ENCODE data around the gene PRKCH. TPM values are rescaled to one million over a fixed set of nuclear protein-coding genes. Genes with fewer than 3 reads are reported as not detected.
A peak's percentile ranks its signal among the peaks of the same experiment; 100 is the strongest.

The PRKCH gene
- total and polyA plus RNA-seq, 2 of the 13 experiments (the other 11 are each of a cell fraction or from before 2014, with no cell fraction given): 0.48 to 1.3 TPM

DNA sequence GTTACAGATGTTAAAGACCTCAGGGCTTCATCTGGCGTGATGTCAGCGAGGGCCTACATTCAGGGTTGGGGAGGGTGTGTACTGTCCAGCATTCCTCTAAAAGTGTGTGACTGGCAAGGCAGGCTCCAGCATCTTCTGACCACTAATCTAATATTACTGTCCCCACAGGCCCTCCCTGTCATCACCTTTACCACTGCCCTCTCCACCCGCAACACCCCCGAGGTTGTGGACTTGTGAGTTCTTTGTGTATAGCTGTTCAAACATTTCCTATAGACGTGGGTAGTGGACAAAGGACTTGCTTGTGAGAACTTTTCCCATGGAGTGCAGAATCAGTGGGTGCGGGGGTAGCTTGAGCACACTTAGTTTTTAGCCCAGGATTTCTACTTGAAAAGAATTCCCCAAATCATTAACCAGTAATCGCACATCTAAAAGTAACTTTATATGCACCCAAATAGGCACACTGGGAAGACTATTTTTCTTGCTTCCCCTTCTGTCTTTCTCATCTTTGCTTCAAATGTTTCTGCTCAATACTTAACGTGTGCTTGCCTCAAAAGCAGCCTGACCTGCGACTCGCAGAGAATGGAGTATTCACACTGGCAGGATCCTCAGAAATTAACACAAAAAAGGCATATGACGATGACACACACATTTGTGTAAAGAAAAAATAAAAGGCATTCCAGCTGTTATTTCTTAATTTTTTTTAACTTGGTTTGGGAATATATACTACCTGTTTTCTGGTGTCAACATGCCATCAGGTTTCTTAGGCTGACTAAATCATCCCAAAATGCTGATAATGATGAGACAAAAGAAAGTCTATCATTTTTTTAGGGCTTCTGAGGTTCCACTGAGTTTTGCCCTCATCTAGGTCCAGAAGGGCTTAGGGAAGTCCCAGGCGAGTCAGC is 215.5 kb downstream of the PRKCH start (continued):
- TF ChIP-seq, protein P1, sequence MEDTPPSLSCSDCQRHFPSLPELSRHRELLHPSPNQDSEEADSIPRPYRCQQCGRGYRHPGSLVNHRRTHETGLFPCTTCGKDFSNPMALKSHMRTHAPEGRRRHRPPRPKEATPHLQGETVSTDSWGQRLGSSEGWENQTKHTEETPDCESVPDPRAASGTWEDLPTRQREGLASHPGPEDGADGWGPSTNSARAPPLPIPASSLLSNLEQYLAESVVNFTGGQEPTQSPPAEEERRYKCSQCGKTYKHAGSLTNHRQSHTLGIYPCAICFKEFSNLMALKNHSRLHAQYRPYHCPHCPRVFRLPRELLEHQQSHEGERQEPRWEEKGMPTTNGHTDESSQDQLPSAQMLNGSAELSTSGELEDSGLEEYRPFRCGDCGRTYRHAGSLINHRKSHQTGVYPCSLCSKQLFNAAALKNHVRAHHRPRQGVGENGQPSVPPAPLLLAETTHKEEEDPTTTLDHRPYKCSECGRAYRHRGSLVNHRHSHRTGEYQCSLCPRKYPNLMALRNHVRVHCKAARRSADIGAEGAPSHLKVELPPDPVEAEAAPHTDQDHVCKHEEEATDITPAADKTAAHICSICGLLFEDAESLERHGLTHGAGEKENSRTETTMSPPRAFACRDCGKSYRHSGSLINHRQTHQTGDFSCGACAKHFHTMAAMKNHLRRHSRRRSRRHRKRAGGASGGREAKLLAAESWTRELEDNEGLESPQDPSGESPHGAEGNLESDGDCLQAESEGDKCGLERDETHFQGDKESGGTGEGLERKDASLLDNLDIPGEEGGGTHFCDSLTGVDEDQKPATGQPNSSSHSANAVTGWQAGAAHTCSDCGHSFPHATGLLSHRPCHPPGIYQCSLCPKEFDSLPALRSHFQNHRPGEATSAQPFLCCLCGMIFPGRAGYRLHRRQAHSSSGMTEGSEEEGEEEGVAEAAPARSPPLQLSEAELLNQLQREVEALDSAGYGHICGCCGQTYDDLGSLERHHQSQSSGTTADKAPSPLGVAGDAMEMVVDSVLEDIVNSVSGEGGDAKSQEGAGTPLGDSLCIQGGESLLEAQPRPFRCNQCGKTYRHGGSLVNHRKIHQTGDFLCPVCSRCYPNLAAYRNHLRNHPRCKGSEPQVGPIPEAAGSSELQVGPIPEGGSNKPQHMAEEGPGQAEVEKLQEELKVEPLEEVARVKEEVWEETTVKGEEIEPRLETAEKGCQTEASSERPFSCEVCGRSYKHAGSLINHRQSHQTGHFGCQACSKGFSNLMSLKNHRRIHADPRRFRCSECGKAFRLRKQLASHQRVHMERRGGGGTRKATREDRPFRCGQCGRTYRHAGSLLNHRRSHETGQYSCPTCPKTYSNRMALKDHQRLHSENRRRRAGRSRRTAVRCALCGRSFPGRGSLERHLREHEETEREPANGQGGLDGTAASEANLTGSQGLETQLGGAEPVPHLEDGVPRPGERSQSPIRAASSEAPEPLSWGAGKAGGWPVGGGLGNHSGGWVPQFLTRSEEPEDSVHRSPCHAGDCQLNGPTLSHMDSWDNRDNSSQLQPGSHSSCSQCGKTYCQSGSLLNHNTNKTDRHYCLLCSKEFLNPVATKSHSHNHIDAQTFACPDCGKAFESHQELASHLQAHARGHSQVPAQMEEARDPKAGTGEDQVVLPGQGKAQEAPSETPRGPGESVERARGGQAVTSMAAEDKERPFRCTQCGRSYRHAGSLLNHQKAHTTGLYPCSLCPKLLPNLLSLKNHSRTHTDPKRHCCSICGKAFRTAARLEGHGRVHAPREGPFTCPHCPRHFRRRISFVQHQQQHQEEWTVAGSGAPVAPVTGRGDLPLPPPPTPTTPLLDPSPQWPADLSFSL (CRISPR knock-in tag; IDR thresholded peaks at IDR 0.05): peak; percentile 67; the same call in 1 of the 2 replicates
- TF ChIP-seq, protein P2, sequence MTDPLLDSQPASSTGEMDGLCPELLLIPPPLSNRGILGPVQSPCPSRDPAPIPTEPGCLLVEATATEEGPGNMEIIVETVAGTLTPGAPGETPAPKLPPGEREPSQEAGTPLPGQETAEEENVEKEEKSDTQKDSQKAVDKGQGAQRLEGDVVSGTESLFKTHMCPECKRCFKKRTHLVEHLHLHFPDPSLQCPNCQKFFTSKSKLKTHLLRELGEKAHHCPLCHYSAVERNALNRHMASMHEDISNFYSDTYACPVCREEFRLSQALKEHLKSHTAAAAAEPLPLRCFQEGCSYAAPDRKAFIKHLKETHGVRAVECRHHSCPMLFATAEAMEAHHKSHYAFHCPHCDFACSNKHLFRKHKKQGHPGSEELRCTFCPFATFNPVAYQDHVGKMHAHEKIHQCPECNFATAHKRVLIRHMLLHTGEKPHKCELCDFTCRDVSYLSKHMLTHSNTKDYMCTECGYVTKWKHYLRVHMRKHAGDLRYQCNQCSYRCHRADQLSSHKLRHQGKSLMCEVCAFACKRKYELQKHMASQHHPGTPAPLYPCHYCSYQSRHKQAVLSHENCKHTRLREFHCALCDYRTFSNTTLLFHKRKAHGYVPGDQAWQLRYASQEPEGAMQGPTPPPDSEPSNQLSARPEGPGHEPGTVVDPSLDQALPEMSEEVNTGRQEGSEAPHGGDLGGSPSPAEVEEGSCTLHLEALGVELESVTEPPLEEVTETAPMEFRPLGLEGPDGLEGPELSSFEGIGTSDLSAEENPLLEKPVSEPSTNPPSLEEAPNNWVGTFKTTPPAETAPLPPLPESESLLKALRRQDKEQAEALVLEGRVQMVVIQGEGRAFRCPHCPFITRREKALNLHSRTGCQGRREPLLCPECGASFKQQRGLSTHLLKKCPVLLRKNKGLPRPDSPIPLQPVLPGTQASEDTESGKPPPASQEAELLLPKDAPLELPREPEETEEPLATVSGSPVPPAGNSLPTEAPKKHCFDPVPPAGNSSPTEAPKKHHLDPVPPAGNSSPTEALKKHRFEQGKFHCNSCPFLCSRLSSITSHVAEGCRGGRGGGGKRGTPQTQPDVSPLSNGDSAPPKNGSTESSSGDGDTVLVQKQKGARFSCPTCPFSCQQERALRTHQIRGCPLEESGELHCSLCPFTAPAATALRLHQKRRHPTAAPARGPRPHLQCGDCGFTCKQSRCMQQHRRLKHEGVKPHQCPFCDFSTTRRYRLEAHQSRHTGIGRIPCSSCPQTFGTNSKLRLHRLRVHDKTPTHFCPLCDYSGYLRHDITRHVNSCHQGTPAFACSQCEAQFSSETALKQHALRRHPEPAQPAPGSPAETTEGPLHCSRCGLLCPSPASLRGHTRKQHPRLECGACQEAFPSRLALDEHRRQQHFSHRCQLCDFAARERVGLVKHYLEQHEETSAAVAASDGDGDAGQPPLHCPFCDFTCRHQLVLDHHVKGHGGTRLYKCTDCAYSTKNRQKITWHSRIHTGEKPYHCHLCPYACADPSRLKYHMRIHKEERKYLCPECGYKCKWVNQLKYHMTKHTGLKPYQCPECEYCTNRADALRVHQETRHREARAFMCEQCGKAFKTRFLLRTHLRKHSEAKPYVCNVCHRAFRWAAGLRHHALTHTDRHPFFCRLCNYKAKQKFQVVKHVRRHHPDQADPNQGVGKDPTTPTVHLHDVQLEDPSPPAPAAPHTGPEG (CRISPR knock-in tag; IDR thresholded peaks at IDR 0.05): no peak
- TF ChIP-seq ETV6 (CRISPR knock-in tag; conservative IDR thresholded peaks at IDR 0.05): no peak
- TF ChIP-seq ADNP (CRISPR knock-in tag; IDR thresholded peaks at IDR 0.05): no peak
- TF ChIP-seq POGZ (CRISPR knock-in tag; IDR thresholded peaks at IDR 0.05): no peak; the same call in 1 of the 2 replicates
- no peak for TF ChIP-seq NFYC (CRISPR knock-in tag; IDR thresholded peaks at IDR 0.05)
- TF ChIP-seq ZNF569 (CRISPR knock-in tag; IDR thresholded peaks at IDR 0.05; ENCODE audit: borderline replicate concordance): no peak
- TF ChIP-seq, protein P3, sequence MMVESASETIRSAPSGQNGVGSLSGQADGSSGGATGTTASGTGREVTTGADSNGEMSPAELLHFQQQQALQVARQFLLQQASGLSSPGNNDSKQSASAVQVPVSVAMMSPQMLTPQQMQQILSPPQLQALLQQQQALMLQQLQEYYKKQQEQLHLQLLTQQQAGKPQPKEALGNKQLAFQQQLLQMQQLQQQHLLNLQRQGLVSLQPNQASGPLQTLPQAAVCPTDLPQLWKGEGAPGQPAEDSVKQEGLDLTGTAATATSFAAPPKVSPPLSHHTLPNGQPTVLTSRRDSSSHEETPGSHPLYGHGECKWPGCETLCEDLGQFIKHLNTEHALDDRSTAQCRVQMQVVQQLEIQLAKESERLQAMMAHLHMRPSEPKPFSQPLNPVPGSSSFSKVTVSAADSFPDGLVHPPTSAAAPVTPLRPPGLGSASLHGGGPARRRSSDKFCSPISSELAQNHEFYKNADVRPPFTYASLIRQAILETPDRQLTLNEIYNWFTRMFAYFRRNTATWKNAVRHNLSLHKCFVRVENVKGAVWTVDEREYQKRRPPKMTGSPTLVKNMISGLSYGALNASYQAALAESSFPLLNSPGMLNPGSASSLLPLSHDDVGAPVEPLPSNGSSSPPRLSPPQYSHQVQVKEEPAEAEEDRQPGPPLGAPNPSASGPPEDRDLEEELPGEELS (CRISPR knock-in tag; IDR thresholded peaks at IDR 0.05): peak; percentile 59; the same call in 1 of the 2 replicates
- no peak for TF ChIP-seq EED (CRISPR knock-in tag; IDR thresholded peaks at IDR 0.05)
- no peak for TF ChIP-seq ZNF747 (CRISPR knock-in tag; IDR thresholded peaks at IDR 0.05; ENCODE audit: borderline replicate concordance)
- no peak for TF ChIP-seq ZNF296 (CRISPR knock-in tag; conservative IDR thresholded peaks at IDR 0.05)
- TF ChIP-seq FOXA1 (IDR thresholded peaks at IDR 0.05): no peak
- peak; percentile 49; the same call in 1 of the 2 replicates for TF ChIP-seq FOXA1 (CRISPR knock-in tag; IDR thresholded peaks at IDR 0.05)
- TF ChIP-seq MAFF (IDR thresholded peaks at IDR 0.05; ENCODE audit: low read depth, low read length): no peak
- TF ChIP-seq POLR2G (IDR thresholded peaks at IDR 0.05; ENCODE audit: low read depth, low read length): peak; percentile 75; the same call in 1 of the 2 replicates
